ENCODE results near the gene RNF26. TPM values are rescaled to one million over a fixed set of nuclear protein-coding genes. Genes with fewer than 3 reads are reported as not detected.

RNF26 gene
- total RNA-seq, 1 experiment from 2014 or later = 45.6 TPM

- H3K4me2 ChIP-seq (ENCODE audit: low read length) = peak within 1 kb of the TSS; percentile 89
- peak within 1 kb of the TSS; percentile 71 for H3K9ac ChIP-seq (ENCODE audit: low read length)
- peaks cover 6 to 33% of the 10 kb centered on the region in 2 experiments; a peak in 3 of 4 replicates for H3K4me1 ChIP-seq (ENCODE audit: control insufficient read depth in 1 of 2, insufficient read depth in 2 of 2, low read length in 2 of 2)
- no peaks in the 10 kb centered on the region for H3K36me3 ChIP-seq (ENCODE audit: control insufficient read depth in 1 of 2, insufficient read depth in 2 of 2, low read length in 2 of 2)
- peak within 1 kb of the TSS; percentile 63 to 65 for H3K4me3 ChIP-seq (replicated peaks in 1 of 2; ENCODE audit: low read depth in 1 of 2, low read length in 2 of 2)
- POLR2A ChIA-PET = no interaction called here
- no peak within 1 kb of the TSS; the same call in 1 of the 2 replicates for H3K27ac ChIP-seq (ENCODE audit: low read depth, low read length)
- H3K9me2 ChIP-seq (ENCODE audit: insufficient read depth) = no peaks in the 10 kb centered on the region
- TF ChIP-seq RAD21 (IDR thresholded peaks at IDR 0.05; ENCODE audit: low read depth) = peak; percentile 66
- TF ChIP-seq SIN3A (IDR thresholded peaks at IDR 0.05; ENCODE audit: low read depth) = peak; percentile 98
- peak; percentile 83 to 86 (median 86) for TF ChIP-seq CTCF (IDR thresholded peaks at IDR 0.05 in 2 of 3, conservative IDR thresholded peaks at IDR 0.05 in 1 of 3; ENCODE audit: borderline replicate concordance in 1 of 3, insufficient read depth in 1 of 3, low read depth in 2 of 3, low read length in 2 of 3)
- TF ChIP-seq YY1 (IDR thresholded peaks at IDR 0.05; ENCODE audit: extremely low read depth, insufficient replicate concordance, low read depth, low read length) = peak; percentile 9
- TF ChIP-seq ZBTB33 (IDR thresholded peaks at IDR 0.05; ENCODE audit: extremely low read depth, insufficient replicate concordance, low read length) = peak; percentile 8
- TF ChIP-seq POLR2A (IDR thresholded peaks at IDR 0.05; ENCODE audit: borderline replicate concordance, extremely low read depth, insufficient read depth, insufficient read length) = no peak
- TF ChIP-seq CBX3 (IDR thresholded peaks at IDR 0.05; ENCODE audit: low read depth) = no peak; the same call in 1 of the 2 replicates
- TF ChIP-seq EGR1 (IDR thresholded peaks at IDR 0.05; ENCODE audit: low read depth) = no peak
- peak; percentile 100 for TF ChIP-seq MAX (IDR thresholded peaks at IDR 0.05)
- TF ChIP-seq JUND (IDR thresholded peaks at IDR 0.05) = no peak
- peak; percentile 58 for TF ChIP-seq POLR2AphosphoS5 (IDR thresholded peaks at IDR 0.05; ENCODE audit: low read depth, low read length)
- no peaks in the 10 kb centered on the region for H3K9me3 ChIP-seq (ENCODE audit: control insufficient read depth in 1 of 2, insufficient read depth in 1 of 2, low read depth in 1 of 2, low read length in 2 of 2)
- DNase-seq (ENCODE audit: low read depth, low spot score) (peak; percentile 93), ATAC-seq (peak; percentile 96)
- peak within 1 kb of the TSS; percentile 42 for H2AFZ ChIP-seq (ENCODE audit: low read depth, low read length, poor library complexity, severe bottlenecking)
- no peaks in the 10 kb centered on the region for H3K27me3 ChIP-seq (ENCODE audit: insufficient read depth, low read length)
- no TSS peak for BruUV-seq (replicated peaks)
- RAD21 ChIA-PET (ENCODE audit: low non-redundant PET in 1 of 2, low total read pairs in 2 of 2, uncharacterized antibody in 2 of 2, unreplicated experiment in 2 of 2) = no interaction called here
- no peaks in the 10 kb centered on the region for H4K20me1 ChIP-seq (ENCODE audit: insufficient read depth)
- intact Hi-C loops (cut with micrococcal nuclease) = loop anchor here (1.0 to 5.0 kb wide), 2 partner anchors 279 to 325 kb away; partner anchors contain the start of gene DPAGT1
- H3K79me2 ChIP-seq (ENCODE audit: insufficient read depth, low read length) = no peaks in the 10 kb centered on the region
- CTCF ChIA-PET = interaction anchor here (0.9 to 2.7 kb wide), 8 partner anchors 9 to 93 kb away, joined by 3 to 16 read pairs (median 8); no protein-coding TSS in a partner anchor
Observed at GRCh38 chr11:119381181-119381988, 47.1 kb downstream of the RNF26 start, which contains the start of gene USP2. TSS of gene USP2 (minus strand) at chr11:119381690. CDS start at chr11:119373480, 8,210 bp downstream.

Data from HCT116 (cell line).